GM12878 (cell line): ENCODE results near the gene FEV. TPM values are rescaled to one million over a fixed set of nuclear protein-coding genes. Genes with fewer than 3 reads are reported as not detected.

Experiments used
- ATAC-seq: fragments of 200-7000 bp; cut with Tn5 transposase; 3 replicates; pipeline ENCODE4 v1.9.1; 2020; ENCODE audit warnings: mild to moderate bottlenecking, moderate library complexity
- BruUV-seq: library from RNA; stranded (reverse); fragments of 400-500 nt; replicated peaks from 2 replicates; lab custom pipeline; 2021; lab: Mats Ljungman, UMichigan
- CTCF ChIA-PET: fragments of 300-600 bp; sonication (Branson Sonifier 250); formaldehyde crosslinking; extraction: SDS; loops from one replicate; lab custom pipeline; 2021; ENCODE audit warnings: inconsistent platforms; lab: Yijun Ruan, JAX
- POLR2A ChIA-PET: fragments of 350-600 bp; formaldehyde crosslinking; extraction: SDS; loops from one replicate; lab custom pipeline; 2021; ENCODE audit warnings: inconsistent platforms; lab: Charles Lee
- RAD21 ChIA-PET: fragments of 300-600 bp; sonication (Branson Sonifier 250); formaldehyde crosslinking; loops from one replicate; lab custom pipeline; 2023; ENCODE audit warnings: antibody characterized with exemption; ENCODE audit not compliant: unreplicated experiment; lab: Charles Lee
- SMC1A ChIA-PET: fragments of 300-600 bp; sonication (Branson Sonifier 250); formaldehyde crosslinking; loops from one replicate; lab custom pipeline; 2023; ENCODE audit not compliant: unreplicated experiment, uncharacterized antibody; lab: Charles Lee
- DNase-seq: peaks from one replicate; pipeline ENCODE4 v3.0.0-alpha.2; 2011; ENCODE audit warnings: low read depth, low spot score
- FAIRE-seq: peaks from 3 replicates; lab custom pipeline; 2011; peaks lifted over from hg19 to GRCh38; lab: Jason Lieb, UNC
- H2AFZ ChIP-seq: 2 replicates; pipeline ENCODE4 v1.6.0; 2011; ENCODE audit warnings: low read depth, low read length, control low read depth; ENCODE audit not compliant: control insufficient read depth
- H3K27ac ChIP-seq: 2 replicates; pipeline ENCODE4 v1.5.1; 2011; ENCODE audit warnings: control low read depth; ENCODE audit not compliant: control insufficient read depth, insufficient read depth
- H3K27me3 ChIP-seq, 2 experiments: replicated peaks in 1 of 2; 2 replicates each; pipeline versions ENCODE4 v1.6.0 to v1.6.1; 2011; ENCODE audit warnings: low read length in 1 of 2; ENCODE audit not compliant: control insufficient read depth in 2 of 2, insufficient read depth in 2 of 2
- H3K36me3 ChIP-seq, 2 experiments: 2 replicates each; pipeline ENCODE4 v1.5.1; 2011; ENCODE audit warnings: low read length in 1 of 2; ENCODE audit not compliant: control insufficient read depth in 2 of 2, insufficient read depth in 2 of 2
- H3K4me1 ChIP-seq: 2 replicates; pipeline ENCODE4 v1.6.1; 2011; ENCODE audit warnings: mild to moderate bottlenecking, low read length, moderate library complexity, mixed read lengths; ENCODE audit not compliant: control insufficient read depth, insufficient read depth
- H3K4me2 ChIP-seq: 2 replicates; pipeline ENCODE4 v1.6.0; 2011; ENCODE audit warnings: control low read depth; ENCODE audit not compliant: control insufficient read depth, insufficient read depth
- H3K4me3 ChIP-seq: fragments of 200-600 bp; sonication (generic); 2 replicates; pipeline ENCODE4 v1.5.1; 2016
- H3K79me2 ChIP-seq: 2 replicates; pipeline ENCODE4 v1.6.0; 2011; ENCODE audit warnings: low read length; ENCODE audit not compliant: control insufficient read depth, insufficient read depth
- H3K9ac ChIP-seq: 2 replicates; pipeline ENCODE4 v1.8.0; 2011; ENCODE audit warnings: low read length, control low read depth, mixed read lengths; ENCODE audit not compliant: control insufficient read depth, insufficient read depth
- H3K9me3 ChIP-seq: replicated peaks from 3 replicates; pipeline ENCODE4 v1.5.1; 2011; ENCODE audit warnings: mild to moderate bottlenecking, low read length; ENCODE audit not compliant: control insufficient read depth, insufficient read depth
- H4K20me1 ChIP-seq: 2 replicates; pipeline ENCODE4 v1.6.0; 2011; ENCODE audit not compliant: control insufficient read depth, insufficient read depth
- CEBPB ChIP-seq, 2 experiments: fragments of 150-350 bp in 1 of 2; IDR thresholded peaks; 2 replicates each; pipeline ENCODE4 v1.6.1; 2012 to 2014; ENCODE audit warnings: low read depth in 2 of 2, low read length in 2 of 2, borderline replicate concordance in 1 of 2, inconsistent platforms in 1 of 2
- EED ChIP-seq: sonication (generic); IDR thresholded peaks from 2 replicates; pipeline ENCODE4 v1.6.1; 2016; ENCODE audit warnings: antibody characterized with exemption, low read depth
- EP300 ChIP-seq, 2 experiments: fragments of 150-350 bp in 1 of 2; IDR thresholded peaks; 2 replicates each; pipeline ENCODE4 v1.6.1; 2011 to 2012; ENCODE audit warnings: low read depth in 2 of 2, low read length in 2 of 2, borderline replicate concordance in 1 of 2, improper control_type of control experiment in 1 of 2, inconsistent platforms in 1 of 2; ENCODE audit not compliant: control insufficient read depth in 1 of 2
- ESRRA ChIP-seq: IDR thresholded peaks from 2 replicates; pipeline ENCODE4 v1.6.1; 2012; ENCODE audit warnings: mild to moderate bottlenecking, low read length, improper control_type of control experiment
- ETV6 ChIP-seq, 2 experiments: fragments of 450-650 bp in 1 of 2; IDR thresholded peaks in 1 of 2; conservative IDR thresholded peaks in 1 of 2; 2 replicates each; pipeline ENCODE4 v1.6.1; 2014; ENCODE audit warnings: antibody characterized with exemption in 1 of 2, borderline replicate concordance in 1 of 2, low read depth in 1 of 2, mild to moderate bottlenecking in 1 of 2, moderate library complexity in 1 of 2
- GATAD2B ChIP-seq: fragments of 450-650 bp; conservative IDR thresholded peaks from 2 replicates; pipeline ENCODE4 v1.6.1; 2017; ENCODE audit warnings: low read depth, mild to moderate bottlenecking, moderate library complexity
- JUNB ChIP-seq: IDR thresholded peaks from 2 replicates; pipeline ENCODE4 v1.6.1; 2016; ENCODE audit warnings: antibody characterized with exemption, mild to moderate bottlenecking
- MEF2B ChIP-seq: fragments of 450-650 bp; IDR thresholded peaks from 2 replicates; pipeline ENCODE4 v1.6.1; 2018; ENCODE audit warnings: mild to moderate bottlenecking, moderate library complexity; ENCODE audit not compliant: partially characterized antibody, poor library complexity, severe bottlenecking
- MTA3 ChIP-seq: IDR thresholded peaks from 2 replicates; pipeline ENCODE4 v1.6.1; 2012; ENCODE audit warnings: low read length, inconsistent platforms, borderline replicate concordance
- NR2C1 ChIP-seq: fragments of 450-650 bp; IDR thresholded peaks from 2 replicates; pipeline ENCODE4 v1.6.1; 2017; ENCODE audit warnings: antibody characterized with exemption, mild to moderate bottlenecking, moderate library complexity
- NR2F1 ChIP-seq: fragments of 450-650 bp; conservative IDR thresholded peaks from 2 replicates; pipeline ENCODE4 v1.6.1; 2017; ENCODE audit warnings: mild to moderate bottlenecking
- PAX8 ChIP-seq: fragments of 450-650 bp; IDR thresholded peaks from 2 replicates; pipeline ENCODE4 v1.6.1; 2017; ENCODE audit warnings: mild to moderate bottlenecking, moderate library complexity
- POU2F2 ChIP-seq: IDR thresholded peaks from 3 replicates; pipeline ENCODE4 v1.6.1; 2011; ENCODE audit warnings: low read depth, mild to moderate bottlenecking, low read length, borderline replicate concordance
- WGBS: methylation state at CpG from one replicate; pipeline ENCODE4 v1.1.6; 2016; ENCODE audit warnings: low lambda C conversion rate; ENCODE audit not compliant: insufficient replicate concordance, insufficient coverage; ENCODE audit errors: missing lambda C conversion rate; 5-methylcytosine and 5-hydroxymethylcytosine counted together
- in situ Hi-C: fragments of 300-500 bp; cut with MboI; formaldehyde crosslinking; loops from 9 replicates; pipeline ENCODE4 v1.14.3; 2018; ENCODE audit warnings: mixed read lengths
- intact Hi-C: fragments of 100-400 bp; cut with micrococcal nuclease; formaldehyde crosslinking; loops from one replicate; pipeline ENCODE4 v1.14.2; 2022; ENCODE audit not compliant: unreplicated experiment
- polyA plus RNA-seq, 11 experiments: library from polyadenylated mRNA; depleted of rRNA in 4 of 11; unstranded in 6 of 11; stranded (reverse) in 5 of 11; fragments of >200 nt; fragmentation: Nextera tagmentation in 4 of 11; fragmentation: Illumina TruSeq in 1 of 11; extraction: Ambion mirVana in 4 of 11; extraction: Trizol in 1 of 11; gene quantifications; 1 replicate in 1 of 11; 2 replicates in 10 of 11; pipeline versions ENCODE4 v1.2.1 to v1.2.3, GENCODE V29; 2011 to 2016; ENCODE audit warnings: inconsistent platforms in 2 of 11, missing spikeins in 2 of 11, low read depth in 1 of 11
- total RNA-seq, 4 experiments: library from RNA; depleted of rRNA in 3 of 4; stranded (reverse); fragments of >200 nt in 3 of 4; fragmentation: Illumina TruSeq in 1 of 4; extraction: Trizol in 1 of 4; gene quantifications; 2 replicates each; pipeline versions ENCODE4 v1.2.1 to v1.2.3, GENCODE V29; 2013 to 2021
- TF ChIP-seq, protein P1 (sequence below): fragments of 450-650 bp; IDR thresholded peaks from 2 replicates; pipeline ENCODE4 v1.6.1; 2017; ENCODE audit warnings: low read depth, mild to moderate bottlenecking, moderate library complexity
- TF ChIP-seq, protein P2 (sequence below): IDR thresholded peaks from 2 replicates; pipeline ENCODE4 v1.6.1; 2012; ENCODE audit warnings: low read length, inconsistent platforms
- TF ChIP-seq, protein P3 (sequence below): fragments of 450-650 bp; formaldehyde crosslinking; IDR thresholded peaks from 2 replicates; pipeline ENCODE4 v1.5.0; 2022; ENCODE audit warnings: mild to moderate bottlenecking, missing genetic modification characterization

Gene FEV
- total and polyA plus RNA-seq, 10 of the 15 experiments (the other 5 are each of a cell fraction or from before 2014, with no cell fraction given): not detected

DNA sequence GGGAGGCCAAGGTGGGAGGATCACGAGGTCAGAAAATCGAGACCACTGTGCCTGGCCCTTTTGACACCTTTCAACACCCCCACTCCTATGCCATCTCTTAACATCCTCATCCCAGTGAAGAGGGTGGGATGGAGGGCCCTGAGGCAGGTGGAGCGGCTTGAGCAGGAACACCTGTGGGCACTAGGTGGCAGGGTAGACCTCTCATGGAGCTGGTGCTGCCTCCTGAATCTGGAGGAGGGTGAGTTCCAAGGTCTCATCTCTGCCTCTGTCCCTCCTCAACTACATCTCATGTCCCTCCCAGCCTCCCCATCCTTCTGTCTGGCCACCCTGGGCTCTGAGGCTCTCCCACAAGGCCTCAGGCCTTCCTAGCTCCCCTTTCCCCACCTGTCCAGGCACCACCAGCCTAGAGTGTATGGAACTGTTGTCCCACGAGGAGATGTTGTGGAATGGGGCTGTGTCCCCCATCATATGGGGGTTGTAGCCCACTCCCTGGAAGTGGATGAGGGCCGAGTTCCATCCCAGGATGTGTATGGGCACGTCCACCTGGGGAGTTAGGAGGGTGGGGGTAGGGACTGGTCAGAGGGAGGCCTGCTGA lies 25.3 kb upstream of the FEV start (continued):
- TF ChIP-seq MEF2B: no peak

DNA sequence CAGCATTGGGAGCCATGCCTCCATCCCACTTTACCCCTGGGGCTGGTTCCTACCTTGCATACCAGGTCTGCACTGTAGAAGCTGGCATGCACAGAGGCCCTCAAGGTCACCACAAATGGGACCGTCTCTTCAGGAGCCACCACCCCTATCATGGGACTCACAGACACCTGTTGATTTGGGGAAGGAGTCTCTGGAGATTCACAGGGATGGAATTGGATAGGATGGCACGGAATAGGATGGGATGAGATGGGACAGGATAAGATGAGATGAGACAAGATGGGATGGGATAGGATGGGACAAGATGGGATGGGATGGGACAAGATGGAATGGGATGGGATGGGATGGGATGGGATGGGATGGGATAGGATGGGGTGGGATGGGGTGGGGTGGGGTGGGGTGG lies 24.3 kb upstream of the FEV start:
- Histone ChIP-seq H3K9ac (no peak overlapping the region), H3K4me2 (no peak overlapping the region), H3K4me3 (no peak overlapping the region), H3K79me2 (no peaks in the 10 kb centered on the region), H4K20me1 (no peaks in the 10 kb centered on the region), H3K27ac (no peak overlapping the region), H2AFZ (no peak overlapping the region), H3K4me1 (no peaks in the 10 kb centered on the region), H3K36me3 (no peaks in the 10 kb centered on the region), H3K9me3 (no peaks in the 10 kb centered on the region), H3K27me3 (peaks cover 2% of the 10 kb centered on the region in 2 experiments)
- DNase-seq (no peak), ATAC-seq (no peak), FAIRE-seq (no peak)
- in situ Hi-C loops: no loop called here
- ChIA-PET CTCF (interaction anchor here (1.4 to 1.5 kb wide), 3 partner anchors 20 to 145 kb away, joined by 4 to 9 read pairs (median 7); no protein-coding TSS in a partner anchor), RAD21 (interaction anchor here (1.8 kb wide), 1 partner anchor 145 kb away, joined by 6 read pairs; no protein-coding TSS in a partner anchor), SMC1A (interaction anchor here (1.8 to 2.5 kb wide), 2 partner anchors 143 to 146 kb away, joined by 6 to 9 read pairs; no protein-coding TSS in a partner anchor), POLR2A (no interaction called here)
- 38% methylated on average over 2 of the region's 2 CpGs for WGBS
- no TSS peak for BruUV-seq
- intact Hi-C loops: no loop called here
- no peak for TF ChIP-seq ETV6 (conservative IDR thresholded peaks at IDR 0.05 in 1 of 2, IDR thresholded peaks at IDR 0.05 in 1 of 2; ENCODE audit: borderline replicate concordance in 1 of 2, low read depth in 1 of 2)
- TF ChIP-seq, protein P1, sequence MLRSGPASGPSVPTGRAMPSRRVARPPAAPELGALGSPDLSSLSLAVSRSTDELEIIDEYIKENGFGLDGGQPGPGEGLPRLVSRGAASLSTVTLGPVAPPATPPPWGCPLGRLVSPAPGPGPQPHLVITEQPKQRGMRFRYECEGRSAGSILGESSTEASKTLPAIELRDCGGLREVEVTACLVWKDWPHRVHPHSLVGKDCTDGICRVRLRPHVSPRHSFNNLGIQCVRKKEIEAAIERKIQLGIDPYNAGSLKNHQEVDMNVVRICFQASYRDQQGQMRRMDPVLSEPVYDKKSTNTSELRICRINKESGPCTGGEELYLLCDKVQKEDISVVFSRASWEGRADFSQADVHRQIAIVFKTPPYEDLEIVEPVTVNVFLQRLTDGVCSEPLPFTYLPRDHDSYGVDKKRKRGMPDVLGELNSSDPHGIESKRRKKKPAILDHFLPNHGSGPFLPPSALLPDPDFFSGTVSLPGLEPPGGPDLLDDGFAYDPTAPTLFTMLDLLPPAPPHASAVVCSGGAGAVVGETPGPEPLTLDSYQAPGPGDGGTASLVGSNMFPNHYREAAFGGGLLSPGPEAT: no peak
- TF ChIP-seq CEBPB (IDR thresholded peaks at IDR 0.05; ENCODE audit: borderline replicate concordance in 1 of 2, low read depth in 2 of 2, low read length in 2 of 2): no peak
- no peak for TF ChIP-seq EP300 (IDR thresholded peaks at IDR 0.05; ENCODE audit: borderline replicate concordance in 1 of 2, control insufficient read depth in 1 of 2, low read depth in 2 of 2, low read length in 2 of 2)
- no peak for TF ChIP-seq NR2C1
- no peak for TF ChIP-seq EED
- TF ChIP-seq JUNB: no peak
- no peak for TF ChIP-seq POU2F2
- no peak for TF ChIP-seq NR2F1
- no peak for TF ChIP-seq ESRRA
- no peak for TF ChIP-seq GATAD2B
- TF ChIP-seq, protein P2, sequence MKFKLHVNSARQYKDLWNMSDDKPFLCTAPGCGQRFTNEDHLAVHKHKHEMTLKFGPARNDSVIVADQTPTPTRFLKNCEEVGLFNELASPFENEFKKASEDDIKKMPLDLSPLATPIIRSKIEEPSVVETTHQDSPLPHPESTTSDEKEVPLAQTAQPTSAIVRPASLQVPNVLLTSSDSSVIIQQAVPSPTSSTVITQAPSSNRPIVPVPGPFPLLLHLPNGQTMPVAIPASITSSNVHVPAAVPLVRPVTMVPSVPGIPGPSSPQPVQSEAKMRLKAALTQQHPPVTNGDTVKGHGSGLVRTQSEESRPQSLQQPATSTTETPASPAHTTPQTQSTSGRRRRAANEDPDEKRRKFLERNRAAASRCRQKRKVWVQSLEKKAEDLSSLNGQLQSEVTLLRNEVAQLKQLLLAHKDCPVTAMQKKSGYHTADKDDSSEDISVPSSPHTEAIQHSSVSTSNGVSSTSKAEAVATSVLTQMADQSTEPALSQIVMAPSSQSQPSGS: no peak
- no peak for TF ChIP-seq PAX8
- TF ChIP-seq, protein P3, sequence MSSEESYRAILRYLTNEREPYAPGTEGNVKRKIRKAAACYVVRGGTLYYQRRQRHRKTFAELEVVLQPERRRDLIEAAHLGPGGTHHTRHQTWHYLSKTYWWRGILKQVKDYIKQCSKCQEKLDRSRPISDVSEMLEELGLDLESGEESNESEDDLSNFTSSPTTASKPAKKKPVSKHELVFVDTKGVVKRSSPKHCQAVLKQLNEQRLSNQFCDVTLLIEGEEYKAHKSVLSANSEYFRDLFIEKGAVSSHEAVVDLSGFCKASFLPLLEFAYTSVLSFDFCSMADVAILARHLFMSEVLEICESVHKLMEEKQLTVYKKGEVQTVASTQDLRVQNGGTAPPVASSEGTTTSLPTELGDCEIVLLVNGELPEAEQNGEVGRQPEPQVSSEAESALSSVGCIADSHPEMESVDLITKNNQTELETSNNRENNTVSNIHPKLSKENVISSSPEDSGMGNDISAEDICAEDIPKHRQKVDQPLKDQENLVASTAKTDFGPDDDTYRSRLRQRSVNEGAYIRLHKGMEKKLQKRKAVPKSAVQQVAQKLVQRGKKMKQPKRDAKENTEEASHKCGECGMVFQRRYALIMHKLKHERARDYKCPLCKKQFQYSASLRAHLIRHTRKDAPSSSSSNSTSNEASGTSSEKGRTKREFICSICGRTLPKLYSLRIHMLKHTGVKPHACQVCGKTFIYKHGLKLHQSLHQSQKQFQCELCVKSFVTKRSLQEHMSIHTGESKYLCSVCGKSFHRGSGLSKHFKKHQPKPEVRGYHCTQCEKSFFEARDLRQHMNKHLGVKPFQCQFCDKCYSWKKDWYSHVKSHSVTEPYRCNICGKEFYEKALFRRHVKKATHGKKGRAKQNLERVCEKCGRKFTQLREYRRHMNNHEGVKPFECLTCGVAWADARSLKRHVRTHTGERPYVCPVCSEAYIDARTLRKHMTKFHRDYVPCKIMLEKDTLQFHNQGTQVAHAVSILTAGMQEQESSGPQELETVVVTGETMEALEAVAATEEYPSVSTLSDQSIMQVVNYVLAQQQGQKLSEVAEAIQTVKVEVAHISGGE (CRISPR knock-in tag): no peak
- no peak for TF ChIP-seq MTA3
